CD4-positive, alpha-beta T cell (primary cell): ENCODE data around the gene TUBA1B. TPM values are rescaled to one million over a fixed set of nuclear protein-coding genes. Genes with fewer than 3 reads are reported as not detected.

Experiments used
- ATAC-seq: fragments of 200-7000 bp; cut with Tn5 transposase; one replicate; pipeline ENCODE4 v1.10.0; 2022; ENCODE audit warnings: mild to moderate bottlenecking; ENCODE audit not compliant: poor library complexity
- CTCF ChIA-PET: fragments of 350-600 bp; sonication (Branson Sonifier 250); formaldehyde crosslinking; loops from one replicate; lab custom pipeline; 2021; ENCODE audit warnings: antibody characterized with exemption, inconsistent platforms; lab: Charles Lee
- POLR2A ChIA-PET: fragments of 350-600 bp; sonication (Branson Sonifier 250); formaldehyde crosslinking; loops from one replicate; lab custom pipeline; 2021; ENCODE audit warnings: antibody characterized with exemption, inconsistent platforms; lab: Charles Lee
- DNase-seq, 14 experiments: peaks; one replicate each; pipeline ENCODE4 v3.0.0-alpha.2; 2013 to 2020; ENCODE audit warnings: mixed read lengths in 2 of 14
- H3K27ac ChIP-seq, 2 donors: one replicate each; pipeline versions ENCODE4 v1.5.1 to v1.7.0; 2013; ENCODE audit warnings: low read length in 2 of 2, low read depth in 1 of 2, mild to moderate bottlenecking in 1 of 2
- H3K27me3 ChIP-seq, 2 experiments: 1 replicate in 1 of 2; 2 replicates in 1 of 2; pipeline versions ENCODE4 v1.6.1 to v1.7.0; 2013; ENCODE audit warnings: low read length in 2 of 2, control low read depth in 1 of 2, mild to moderate bottlenecking in 1 of 2, moderate library complexity in 1 of 2; ENCODE audit not compliant: insufficient read depth in 2 of 2, control insufficient read depth in 1 of 2
- H3K36me3 ChIP-seq: one replicate; pipeline ENCODE4 v1.6.1; 2013; ENCODE audit warnings: low read length, control low read depth; ENCODE audit not compliant: insufficient read depth
- H3K4me1 ChIP-seq: one replicate; pipeline ENCODE4 v1.6.1; 2013; ENCODE audit warnings: low read length, control low read depth; ENCODE audit not compliant: insufficient read depth
- H3K4me3 ChIP-seq: one replicate; pipeline ENCODE4 v1.5.1; 2013; ENCODE audit warnings: mild to moderate bottlenecking, low read length, moderate library complexity
- H3K9me3 ChIP-seq, 2 experiments: 1 replicate in 1 of 2; 2 replicates in 1 of 2; pipeline versions ENCODE4 v1.6.1 to v1.7.0; 2013; ENCODE audit warnings: low read length in 2 of 2, mild to moderate bottlenecking in 2 of 2, control low read depth in 1 of 2, moderate library complexity in 1 of 2; ENCODE audit not compliant: control insufficient read depth in 1 of 2, insufficient read depth in 1 of 2
- H3K27ac Mint-ChIP-seq: one replicate; pipeline ENCODE4 v1.8.0; 2020; ENCODE audit warnings: mixed read lengths
- H3K27me3 Mint-ChIP-seq: one replicate; pipeline ENCODE4 v1.8.0; 2021; ENCODE audit warnings: mixed read lengths
- H3K36me3 Mint-ChIP-seq: one replicate; pipeline ENCODE4 v1.8.0; 2021; ENCODE audit warnings: low read depth, mixed read lengths
- H3K4me1 Mint-ChIP-seq: one replicate; pipeline ENCODE4 v1.8.0; 2021; ENCODE audit warnings: low read depth, mixed read lengths
- H3K4me3 Mint-ChIP-seq: one replicate; pipeline ENCODE4 v1.8.0; 2020; ENCODE audit warnings: mild to moderate bottlenecking, mixed read lengths
- H3K9me3 Mint-ChIP-seq: one replicate; pipeline ENCODE4 v1.8.0; 2020; ENCODE audit warnings: mixed read lengths
- intact Hi-C, 2 experiments: fragments of 100-400 bp; cut with DNase I in 1 of 2; cut with micrococcal nuclease in 1 of 2; formaldehyde crosslinking; loops; one replicate each; pipeline versions ENCODE4 v1.15.1 to v1.9.0; 2023 to 2025; cut with DNase I, micrococcal nuclease
- total RNA-seq, 174 experiments: library from RNA in 2 of 174; stranded (reverse) in 2 of 174; gene quantifications; one replicate each; pipeline ENCODE4 v1.2.3 and lab custom pipeline; 2021 to 2026
- TF ChIP-seq, protein P1 (sequence below): fragments of 200-600 bp; IDR thresholded peaks from one replicate; pipeline ENCODE4 v1.8.0; 2022; ENCODE audit warnings: antibody characterized with exemption, mild to moderate bottlenecking

Gene TUBA1B
- total RNA-seq, 2 experiments from 2014 or later: 116 to 120 TPM

DNA sequence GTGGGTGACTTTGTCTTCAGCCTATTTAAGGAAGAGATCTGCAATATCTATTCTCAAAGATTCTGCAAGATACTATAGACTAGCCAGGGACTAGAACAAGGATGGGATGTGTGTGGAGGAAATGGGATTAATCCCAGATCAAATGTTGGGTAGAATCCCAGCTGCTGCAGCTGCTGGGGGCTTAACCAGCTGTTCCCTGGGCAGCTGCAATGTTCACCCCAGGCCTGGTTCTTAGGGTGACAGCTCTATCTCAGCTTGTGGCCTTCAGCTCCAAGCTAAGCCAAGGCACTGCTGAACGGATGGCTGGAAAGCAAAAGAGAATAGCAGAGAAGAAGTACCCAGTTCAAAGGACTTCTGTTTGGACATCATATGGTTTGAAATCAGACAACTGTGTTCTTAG lies 51.4 kb downstream of the TUBA1B start:
- H3K36me3 Mint-ChIP-seq: no peaks in the 10 kb centered on the region
- POLR2A ChIA-PET: interaction anchor here (1.4 to 2.0 kb wide), 2 partner anchors 10 to 31 kb away, joined by 3 to 4 read pairs; partner anchors contain the start of gene RHEBL1
- no peak overlapping the region for H3K27ac ChIP-seq
- H3K4me1 ChIP-seq: no peaks in the 10 kb centered on the region
- no peak overlapping the region for H3K27ac Mint-ChIP-seq
- CTCF ChIA-PET: interaction anchor here (1.5 kb wide), 1 partner anchor 8 kb away, joined by 5 read pairs; no protein-coding TSS in a partner anchor
- intact Hi-C loops: no loop called here
- H3K4me3 Mint-ChIP-seq: no peak overlapping the region
- H3K4me1 Mint-ChIP-seq: no peaks in the 10 kb centered on the region
- H3K27me3 Mint-ChIP-seq: peaks cover 18% of the 10 kb centered on the region
- no peaks in the 10 kb centered on the region for H3K36me3 ChIP-seq
- DNase-seq: no peak
- H3K9me3 Mint-ChIP-seq: no peaks in the 10 kb centered on the region
- ATAC-seq: no peak
- H3K27me3 ChIP-seq: peaks cover 0 to 3% of the 10 kb centered on the region in 2 experiments
- TF ChIP-seq, protein P1, sequence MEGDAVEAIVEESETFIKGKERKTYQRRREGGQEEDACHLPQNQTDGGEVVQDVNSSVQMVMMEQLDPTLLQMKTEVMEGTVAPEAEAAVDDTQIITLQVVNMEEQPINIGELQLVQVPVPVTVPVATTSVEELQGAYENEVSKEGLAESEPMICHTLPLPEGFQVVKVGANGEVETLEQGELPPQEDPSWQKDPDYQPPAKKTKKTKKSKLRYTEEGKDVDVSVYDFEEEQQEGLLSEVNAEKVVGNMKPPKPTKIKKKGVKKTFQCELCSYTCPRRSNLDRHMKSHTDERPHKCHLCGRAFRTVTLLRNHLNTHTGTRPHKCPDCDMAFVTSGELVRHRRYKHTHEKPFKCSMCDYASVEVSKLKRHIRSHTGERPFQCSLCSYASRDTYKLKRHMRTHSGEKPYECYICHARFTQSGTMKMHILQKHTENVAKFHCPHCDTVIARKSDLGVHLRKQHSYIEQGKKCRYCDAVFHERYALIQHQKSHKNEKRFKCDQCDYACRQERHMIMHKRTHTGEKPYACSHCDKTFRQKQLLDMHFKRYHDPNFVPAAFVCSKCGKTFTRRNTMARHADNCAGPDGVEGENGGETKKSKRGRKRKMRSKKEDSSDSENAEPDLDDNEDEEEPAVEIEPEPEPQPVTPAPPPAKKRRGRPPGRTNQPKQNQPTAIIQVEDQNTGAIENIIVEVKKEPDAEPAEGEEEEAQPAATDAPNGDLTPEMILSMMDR: no peak
- no peak overlapping the region for H3K4me3 ChIP-seq
- no peaks in the 10 kb centered on the region for H3K9me3 ChIP-seq

Other genes with a start within 250 kb of the TUBA1B start
- gene FKBP11, start 205.9 kb downstream of the TUBA1B start, total RNA-seq: 10 to 100 TPM; 82.3 to 85.9 TPM
- 10 to 100 TPM; 32.0 to 34.6 TPM for gene ARF3, start 173.9 kb downstream of the TUBA1B start, total RNA-seq
- 10 to 100 TPM; 10.8 TPM for gene WNT10B, start 159.7 kb downstream of the TUBA1B start, total RNA-seq
- gene WNT1, start 153.1 kb downstream of the TUBA1B start, total RNA-seq: 1 to 10 TPM; 1.8 to 2.7 TPM
- under 1 TPM; 0.30 to 0.47 TPM for gene DDN, start 132.0 kb downstream of the TUBA1B start, total RNA-seq
- 10 to 100 TPM; 34.6 to 38.2 TPM for gene PRKAG1, start 112.6 kb downstream of the TUBA1B start, total RNA-seq
- 100 to 1,000 TPM; 107 to 110 TPM for gene KMT2D, start 70.6 kb downstream of the TUBA1B start, total RNA-seq
- gene RHEBL1, start 61.4 kb downstream of the TUBA1B start, total RNA-seq: 1 to 10 TPM; 5.1 to 6.0 TPM
- gene DHH, start 36.6 kb downstream of the TUBA1B start, total RNA-seq: 1 to 10 TPM in 1 of 2 experiments, under 1 TPM in 1; 0.71 to 1.1 TPM
- gene LMBR1L, start 20.5 kb downstream of the TUBA1B start, total RNA-seq: 100 to 1,000 TPM; 401 to 418 TPM
- gene TUBA1A, start 57.7 kb upstream of the TUBA1B start, total RNA-seq: 100 to 1,000 TPM; 295 to 305 TPM
- gene TUBA1C, start 133.7 kb upstream of the TUBA1B start, total RNA-seq: 10 to 100 TPM; 23.4 to 28.9 TPM
- gene PRPH, start 163.8 kb upstream of the TUBA1B start, total RNA-seq: under 1 TPM in 1 of 2 experiments, not detected in 1; 0.56 TPM
- under 1 TPM; 0.30 to 0.31 TPM for gene TROAP, start 191.9 kb upstream of the TUBA1B start, total RNA-seq
- gene C1QL4, start 205.8 kb upstream of the TUBA1B start, total RNA-seq: not detected
- not detected for gene DNAJC22, start 215.5 kb upstream of the TUBA1B start, total RNA-seq
- gene SPATS2, start 236.1 kb upstream of the TUBA1B start, total RNA-seq: 1 to 10 TPM; 6.1 to 6.4 TPM